GM12891 (cell line): ENCODE results near the gene TCERG1L.

ENCODE experiments used
- DNase-seq: peaks from one replicate; pipeline ENCODE4 v3.0.0; 2011; ENCODE audit warnings: low spot score; ENCODE audit not compliant: insufficient read length
- FAIRE-seq: peaks from 2 replicates; lab custom pipeline; 2011; peaks lifted over from hg19 to GRCh38; lab: Jason Lieb, UNC
- PAX5 ChIP-seq: IDR thresholded peaks from 2 replicates; pipeline ENCODE4 v1.6.1; 2011; ENCODE audit warnings: low read length, moderate library complexity, mild to moderate bottlenecking; ENCODE audit not compliant: insufficient read depth, severe bottlenecking
- POLR2A ChIP-seq: IDR thresholded peaks from 2 replicates; pipeline ENCODE4 v1.6.1; 2011; ENCODE audit warnings: low read depth, low read length, control low read depth
- POLR2AphosphoS5 ChIP-seq: IDR thresholded peaks from 2 replicates; pipeline ENCODE4 v1.6.1; 2011; ENCODE audit warnings: low read depth, low read length, control low read depth
- POU2F2 ChIP-seq: IDR thresholded peaks from 2 replicates; pipeline ENCODE4 v1.6.1; 2011; ENCODE audit warnings: low read depth, mild to moderate bottlenecking, control low read depth, low read length, moderate library complexity
- SPI1 ChIP-seq: IDR thresholded peaks from 2 replicates; pipeline ENCODE4 v1.6.1; 2011; ENCODE audit warnings: low read depth, low read length, control low read depth
- TAF1 ChIP-seq: IDR thresholded peaks from 2 replicates; pipeline ENCODE4 v1.6.1; 2011; ENCODE audit warnings: low read depth, low read length, control low read depth

The TCERG1L gene

DNA sequence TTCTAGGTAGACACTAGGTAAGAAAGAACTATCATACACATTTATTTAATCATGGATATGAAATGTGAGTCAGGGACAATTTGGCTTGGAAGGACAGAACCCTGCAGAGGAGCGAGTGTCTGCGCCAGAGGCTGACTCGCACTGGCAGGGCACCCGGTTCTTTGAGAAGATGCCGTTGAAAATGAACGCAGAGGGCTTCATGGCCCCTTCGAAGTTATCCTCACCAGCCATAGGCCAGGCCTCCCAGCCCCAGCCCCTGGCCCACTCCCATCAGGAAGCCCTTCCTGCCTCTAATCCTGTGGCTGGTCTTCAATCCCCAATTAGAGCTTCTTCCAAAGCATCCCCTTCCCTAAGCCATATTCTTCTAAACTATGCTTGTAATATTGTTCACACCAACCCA is 239.8 kb downstream of the TCERG1L start:
- no peak for TF ChIP-seq TAF1
- TF ChIP-seq POU2F2, result no peak
- TF ChIP-seq POLR2A, result no peak
- no peak for TF ChIP-seq PAX5
- TF ChIP-seq SPI1, result no peak
- TF ChIP-seq POLR2AphosphoS5, result no peak
- no peak for FAIRE-seq

DNA sequence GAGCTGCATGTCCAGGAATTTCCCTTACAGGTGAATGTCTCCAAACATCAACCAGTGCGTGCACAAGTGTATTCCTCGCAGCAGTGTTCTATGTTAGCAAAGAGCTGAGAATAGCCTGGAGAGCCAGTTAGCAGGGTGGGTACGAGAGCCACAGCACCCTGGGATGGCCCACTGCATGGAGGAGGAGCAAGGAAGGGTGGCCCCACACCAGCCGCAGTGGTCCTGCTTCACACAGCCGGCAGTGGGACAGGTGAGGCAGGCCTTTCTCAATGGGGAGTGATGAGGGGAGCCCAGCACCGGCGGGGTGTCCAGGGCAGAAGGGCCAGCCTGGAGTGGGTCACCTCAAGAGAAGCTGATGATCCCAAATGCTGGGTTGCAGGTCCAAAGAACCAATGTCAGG is 240.7 kb downstream of the TCERG1L start:
- DNase-seq, result no peak
- FAIRE-seq, result no peak

More for the DNA sequence above, 239.8 kb downstream of the TCERG1L start:
- DNase-seq, result no peak

DNA sequence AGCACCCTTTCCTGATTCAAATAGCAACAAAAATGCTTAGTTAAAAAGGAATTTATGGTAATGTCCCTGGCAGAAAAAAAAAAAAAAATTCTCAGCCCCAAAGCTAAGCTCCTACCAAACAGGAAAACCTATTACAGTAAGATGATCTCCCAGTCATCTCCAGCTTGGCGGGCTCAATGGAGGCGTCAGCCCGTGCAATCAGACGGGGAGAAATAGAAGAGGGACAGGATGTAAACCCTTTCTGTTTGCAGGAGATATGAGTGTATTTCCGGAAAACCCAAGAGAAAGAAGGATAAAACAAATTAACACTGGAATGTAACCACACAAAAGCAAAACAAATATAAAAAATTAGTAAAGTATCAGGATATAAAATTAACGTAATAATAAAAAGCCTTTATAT is 242.8 kb downstream of the TCERG1L start:
- TF ChIP-seq TAF1, result no peak
- no peak for TF ChIP-seq POU2F2
- TF ChIP-seq POLR2A, result no peak
- no peak for TF ChIP-seq SPI1
- TF ChIP-seq PAX5, result no peak
- no peak for TF ChIP-seq POLR2AphosphoS5
- no peak for FAIRE-seq
- no peak for DNase-seq

More for the DNA sequence above, 240.7 kb downstream of the TCERG1L start:
- TF ChIP-seq POLR2AphosphoS5 (no peak), POLR2A (no peak), TAF1 (no peak), POU2F2 (no peak), SPI1 (no peak), PAX5 (no peak)

DNA sequence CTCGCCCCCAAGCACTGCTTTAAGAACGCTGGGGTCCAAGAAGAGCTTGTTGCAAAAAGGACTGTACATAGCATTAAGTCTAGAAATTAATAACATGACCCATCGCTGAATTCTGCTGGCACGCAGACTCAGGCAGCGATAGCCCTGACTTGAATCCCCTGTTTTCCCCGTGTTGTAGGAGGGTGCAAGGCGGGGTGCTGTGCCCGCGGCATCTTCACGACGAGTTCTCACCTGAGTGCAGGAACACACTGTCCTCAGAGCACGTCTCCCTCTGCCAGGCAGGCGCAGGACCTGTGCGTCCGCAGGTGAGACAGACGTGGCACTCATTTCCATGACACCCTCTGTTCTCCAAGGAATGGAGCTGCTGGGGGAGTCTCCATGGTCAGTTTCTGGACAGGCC is 243.2 kb downstream of the TCERG1L start:
- FAIRE-seq (no peak), DNase-seq (no peak)

DNA sequence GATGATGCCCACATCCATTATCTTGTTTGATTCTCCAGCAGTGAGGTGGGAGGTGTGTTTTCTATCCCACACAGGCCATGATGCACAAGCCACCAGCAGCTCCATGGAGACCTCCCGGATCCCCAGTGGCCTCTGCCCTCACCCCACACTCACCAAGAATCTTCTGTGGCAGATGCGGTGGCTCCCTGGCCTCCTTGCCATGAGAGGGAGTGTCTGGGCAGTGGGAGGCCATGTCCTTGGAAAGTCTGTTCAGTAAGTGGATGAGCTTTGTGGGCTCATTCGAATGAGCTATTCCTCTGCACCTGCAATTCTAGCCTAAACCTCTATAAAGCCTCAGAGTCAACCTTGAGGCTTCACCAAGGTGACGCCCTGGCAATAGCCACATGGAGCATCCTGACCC is 243.8 kb downstream of the TCERG1L start:
- FAIRE-seq (no peak), DNase-seq (no peak)
- TF ChIP-seq TAF1 (no peak), PAX5 (no peak), SPI1 (no peak), POLR2A (no peak)

More for the DNA sequence above, 243.2 kb downstream of the TCERG1L start:
- no peak for TF ChIP-seq PAX5

- FAIRE-seq (no peak), DNase-seq (no peak)
- TF ChIP-seq PAX5 (no peak), TAF1 (no peak), SPI1 (no peak), POU2F2 (no peak), POLR2A (no peak), POLR2AphosphoS5 (no peak)
Measured at GRCh38 chr10:131065673-131066305, 245.7 kb downstream of the TCERG1L start.

- DNase-seq (no peak), FAIRE-seq (no peak)
- no peak for TF ChIP-seq POLR2AphosphoS5
- no peak for TF ChIP-seq POLR2A
- TF ChIP-seq TAF1, result no peak
- no peak for TF ChIP-seq POU2F2
- TF ChIP-seq PAX5, result no peak
- TF ChIP-seq SPI1, result no peak
Measured at GRCh38 chr10:131063311-131063710, 248.2 kb downstream of the TCERG1L start.

GRCh38 chr10:131062621-131063260 is 248.8 kb downstream of the TCERG1L start:
- DNase-seq, result no peak
- no peak for TF ChIP-seq TAF1
- no peak for TF ChIP-seq POLR2A
- no peak for TF ChIP-seq PAX5
- TF ChIP-seq POU2F2, result no peak
- no peak for TF ChIP-seq POLR2AphosphoS5
- TF ChIP-seq SPI1, result no peak
- no peak for FAIRE-seq

DNA sequence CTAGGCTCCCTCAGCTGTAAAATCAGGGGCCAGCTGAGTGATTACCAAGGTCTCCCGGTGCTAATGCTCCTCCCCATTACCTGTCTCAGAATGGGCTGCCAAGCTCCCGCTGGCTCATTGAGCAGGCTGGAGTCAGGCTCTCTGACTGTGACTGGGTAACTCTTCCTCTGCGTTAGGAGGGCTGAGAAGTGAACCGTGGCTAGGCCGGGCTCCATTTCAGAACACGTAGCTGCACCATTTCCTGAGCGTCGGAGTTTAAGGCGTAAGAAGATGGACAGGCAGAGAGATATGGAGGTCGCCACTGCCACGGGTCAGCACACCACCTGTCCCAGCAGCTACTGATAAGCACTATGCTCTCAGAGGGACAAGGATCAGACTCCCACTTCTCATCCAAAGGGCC is 250.3 kb downstream of the TCERG1L start:
- DNase-seq, result no peak
- no peak for TF ChIP-seq POU2F2
- no peak for FAIRE-seq

DNA sequence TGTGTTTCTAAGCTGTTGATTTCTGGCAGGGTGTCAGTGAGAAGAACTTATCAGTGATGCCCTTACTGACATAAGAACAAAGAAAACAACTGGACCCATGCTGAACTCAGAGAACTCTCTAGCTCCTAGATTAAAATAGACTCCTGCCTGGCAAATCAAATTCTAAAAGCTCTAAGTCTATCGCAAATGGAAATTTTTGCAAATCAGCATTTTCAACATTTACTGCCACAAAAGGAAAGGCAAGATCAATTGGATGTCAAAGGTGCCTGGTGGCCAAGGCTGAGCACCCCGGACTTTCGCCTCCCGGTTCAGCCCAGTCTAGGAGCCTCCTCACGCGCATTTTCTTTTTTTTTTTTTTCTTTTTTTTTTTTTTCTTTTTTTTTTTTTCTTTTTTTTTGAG is 251.6 kb downstream of the TCERG1L start:
- FAIRE-seq, result no peak
- DNase-seq, result no peak
- no peak for TF ChIP-seq POU2F2
- TF ChIP-seq TAF1, result no peak
- no peak for TF ChIP-seq POLR2A
- TF ChIP-seq POLR2AphosphoS5, result no peak
- no peak for TF ChIP-seq SPI1
- TF ChIP-seq PAX5, result no peak
